Liver (tissue), 9 donors: ENCODE data around the gene BCAP29. TPM values are rescaled to one million over a fixed set of nuclear protein-coding genes. Genes with fewer than 3 reads are reported as not detected.
"Not testable (repeated sequence)": the region's sequence is repeated elsewhere in the genome, so short reads cannot be mapped to it uniquely, and the experiment has no call there.

ENCODE experiments used
- DNase-seq: peaks from one replicate; pipeline ENCODE4 v3.0.0-alpha.2; 2017; ENCODE audit warnings: low spot score
- H3K27ac ChIP-seq, 2 donors: one replicate each; pipeline ENCODE4 v1.7.0; 2013; ENCODE audit warnings: inconsistent platforms in 2 of 2, low read length in 2 of 2, control low read depth in 1 of 2, low read depth in 1 of 2, mild to moderate bottlenecking in 1 of 2
- H3K27me3 ChIP-seq, 4 donors: one replicate each; pipeline versions ENCODE4 v1.6.1 to v1.7.0; 2013; ENCODE audit warnings: low read length in 3 of 4, inconsistent platforms in 1 of 4, mild to moderate bottlenecking in 1 of 4, moderate library complexity in 1 of 4; ENCODE audit not compliant: control insufficient read depth in 4 of 4, insufficient read depth in 4 of 4
- H3K36me3 ChIP-seq, 4 donors: one replicate each; pipeline versions ENCODE4 v1.6.1 to v1.7.0; 2013; ENCODE audit warnings: low read length in 3 of 4, mild to moderate bottlenecking in 3 of 4, low read depth in 1 of 4, moderate library complexity in 1 of 4; ENCODE audit not compliant: control insufficient read depth in 4 of 4, insufficient read depth in 3 of 4
- H3K4me1 ChIP-seq, 4 donors: one replicate each; pipeline versions ENCODE4 v1.6.1 to v1.7.0; 2013; ENCODE audit warnings: low read length in 3 of 4, mild to moderate bottlenecking in 3 of 4, moderate library complexity in 1 of 4; ENCODE audit not compliant: control insufficient read depth in 4 of 4, insufficient read depth in 4 of 4
- H3K4me3 ChIP-seq, 3 donors: one replicate each; pipeline versions ENCODE4 v1.6.1 to v1.7.0; 2013; ENCODE audit warnings: low read length in 3 of 3, control low read depth in 1 of 3, low read depth in 1 of 3, mild to moderate bottlenecking in 1 of 3
- H3K9ac ChIP-seq, 2 donors: one replicate each; pipeline ENCODE4 v1.7.0; 2013; ENCODE audit warnings: low read length in 2 of 2, mild to moderate bottlenecking in 2 of 2, moderate library complexity in 2 of 2, control low read depth in 1 of 2, low read depth in 1 of 2
- H3K9me3 ChIP-seq, 4 donors: one replicate each; pipeline versions ENCODE4 v1.6.1 to v1.7.0; 2013; ENCODE audit warnings: low read length in 3 of 4; ENCODE audit not compliant: control insufficient read depth in 4 of 4
- EGR1 ChIP-seq, 2 donors: IDR thresholded peaks; 2 replicates each; pipeline ENCODE4 v1.6.1; 2016 to 2018; ENCODE audit warnings: antibody characterized with exemption in 2 of 2, low read depth in 2 of 2
- FOXA1 ChIP-seq: IDR thresholded peaks from 2 replicates; pipeline ENCODE4 v1.6.1; 2016; ENCODE audit warnings: antibody characterized with exemption
- FOXA2 ChIP-seq: IDR thresholded peaks from 2 replicates; pipeline ENCODE4 v1.6.1; 2016; ENCODE audit warnings: antibody characterized with exemption
- GABPA ChIP-seq, 2 donors: IDR thresholded peaks in 1 of 2; conservative IDR thresholded peaks in 1 of 2; 2 replicates each; pipeline ENCODE4 v1.6.1; 2016; ENCODE audit warnings: antibody characterized with exemption in 2 of 2, mild to moderate bottlenecking in 1 of 2, moderate library complexity in 1 of 2
- HNF4A ChIP-seq, 2 donors: conservative IDR thresholded peaks; 2 replicates each; pipeline ENCODE4 v1.6.1; 2016; ENCODE audit warnings: antibody characterized with exemption in 2 of 2, mild to moderate bottlenecking in 2 of 2
- HNF4G ChIP-seq: IDR thresholded peaks from 2 replicates; pipeline ENCODE4 v1.6.1; 2016; ENCODE audit warnings: antibody characterized with exemption
- JUND ChIP-seq, 2 donors: IDR thresholded peaks; 2 replicates each; pipeline ENCODE4 v1.6.1; 2016; ENCODE audit warnings: antibody characterized with exemption in 2 of 2
- NR2F2 ChIP-seq: IDR thresholded peaks from 2 replicates; pipeline ENCODE4 v1.6.1; 2016; ENCODE audit warnings: antibody characterized with exemption
- RXRA ChIP-seq, 2 donors: IDR thresholded peaks; 2 replicates each; pipeline ENCODE4 v1.6.1; 2017 to 2018; ENCODE audit warnings: antibody characterized with exemption in 2 of 2, mild to moderate bottlenecking in 1 of 2
- SP1 ChIP-seq: IDR thresholded peaks from 2 replicates; pipeline ENCODE4 v1.6.1; 2018; ENCODE audit warnings: antibody characterized with exemption, mild to moderate bottlenecking
- YY1 ChIP-seq: IDR thresholded peaks from 2 replicates; pipeline ENCODE4 v1.6.1; 2016; ENCODE audit warnings: antibody characterized with exemption, mild to moderate bottlenecking
- WGBS: extraction: QIAGEN DNeasy Blood & Tissue Kit; methylation state at CpG from one replicate; pipeline ENCODE4 v1.1.7; 2013; 5-methylcytosine and 5-hydroxymethylcytosine counted together
- polyA plus RNA-seq, 2 donors: library from polyadenylated mRNA; stranded (reverse) in 1 of 2; unstranded in 1 of 2; fragments of 200-250 nt in 1 of 2; fragments of >200 nt in 1 of 2; fragmentation: Nextera tagmentation in 1 of 2; extraction: Ambion mirVana in 1 of 2; gene quantifications; one replicate each; pipeline versions ENCODE4 v1.2.1 to v1.2.3, GENCODE V29; 2013 to 2015
- total RNA-seq, 2 donors: library from RNA; depleted of rRNA; stranded (reverse); fragments of >200 nt; gene quantifications; one replicate each; pipeline ENCODE4 v1.2.3, GENCODE V29; 2014
- TF ChIP-seq, protein P1 (sequence below): IDR thresholded peaks from 2 replicates; pipeline ENCODE4 v1.6.1; 2016; ENCODE audit warnings: antibody characterized with exemption, mild to moderate bottlenecking
- TF ChIP-seq, protein P2 (sequence below): IDR thresholded peaks from 2 replicates; pipeline ENCODE4 v1.6.1; 2016; ENCODE audit warnings: antibody characterized with exemption
- TF ChIP-seq, protein P3 (sequence below): IDR thresholded peaks from 2 replicates; pipeline ENCODE4 v1.6.1; 2016; ENCODE audit warnings: antibody characterized with exemption
- TF ChIP-seq, protein P4 (sequence below): IDR thresholded peaks from 2 replicates; pipeline ENCODE4 v1.6.1; 2016; ENCODE audit warnings: antibody characterized with exemption
- donor health status: healthy.
- donor health status: healthy.
- donor health status: healthy.
- donor health status: healthy.
- donor health status: healthy.

The BCAP29 gene
- total and polyA plus RNA-seq, 4 donors, result 19.5 to 77.7 (median 36.9) TPM

DNA sequence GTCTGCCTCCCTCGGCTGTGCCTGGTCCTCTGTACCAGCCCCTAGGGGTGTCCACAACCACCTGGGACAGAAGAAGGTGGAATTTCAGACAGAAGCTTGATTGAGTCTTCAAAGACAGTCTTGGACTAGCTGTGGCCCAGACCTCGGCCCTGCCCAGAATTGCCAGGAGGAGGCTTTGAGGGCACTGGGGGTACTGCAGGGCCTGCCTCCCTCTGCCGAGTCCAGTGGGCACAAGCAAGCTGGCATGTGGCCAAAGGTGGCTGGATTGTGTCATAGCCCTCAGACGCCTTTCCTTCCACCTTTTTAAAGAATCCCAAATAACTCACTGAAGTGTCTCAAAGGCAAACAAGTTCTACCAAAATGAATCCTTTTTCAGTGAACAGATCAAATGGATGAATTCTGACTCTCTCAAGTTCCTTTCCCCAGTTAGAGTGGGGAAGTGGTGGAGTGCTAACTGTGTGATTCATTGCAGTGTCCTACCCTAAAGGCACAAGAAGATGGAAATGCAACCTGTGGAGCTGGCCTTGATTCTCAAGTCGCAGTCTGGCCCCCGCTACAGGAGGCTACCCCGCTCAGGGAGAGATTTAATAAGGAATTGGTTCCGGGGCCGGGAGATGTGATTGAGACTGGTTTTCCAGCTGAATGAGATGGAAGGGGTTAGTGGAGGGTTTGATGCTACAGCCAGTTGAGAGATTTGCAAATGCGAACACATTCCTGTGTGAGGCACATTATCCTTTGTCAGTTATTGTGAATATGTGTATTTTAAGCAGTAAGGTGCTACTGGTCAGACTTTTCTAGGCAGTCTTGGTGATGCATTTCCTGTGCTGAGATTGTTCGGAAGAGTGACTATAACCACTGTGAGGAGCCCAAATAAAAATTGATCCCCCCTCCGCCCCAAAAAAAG is 51.8 kb downstream of the BCAP29 start (continued):
- TF ChIP-seq, protein P1, sequence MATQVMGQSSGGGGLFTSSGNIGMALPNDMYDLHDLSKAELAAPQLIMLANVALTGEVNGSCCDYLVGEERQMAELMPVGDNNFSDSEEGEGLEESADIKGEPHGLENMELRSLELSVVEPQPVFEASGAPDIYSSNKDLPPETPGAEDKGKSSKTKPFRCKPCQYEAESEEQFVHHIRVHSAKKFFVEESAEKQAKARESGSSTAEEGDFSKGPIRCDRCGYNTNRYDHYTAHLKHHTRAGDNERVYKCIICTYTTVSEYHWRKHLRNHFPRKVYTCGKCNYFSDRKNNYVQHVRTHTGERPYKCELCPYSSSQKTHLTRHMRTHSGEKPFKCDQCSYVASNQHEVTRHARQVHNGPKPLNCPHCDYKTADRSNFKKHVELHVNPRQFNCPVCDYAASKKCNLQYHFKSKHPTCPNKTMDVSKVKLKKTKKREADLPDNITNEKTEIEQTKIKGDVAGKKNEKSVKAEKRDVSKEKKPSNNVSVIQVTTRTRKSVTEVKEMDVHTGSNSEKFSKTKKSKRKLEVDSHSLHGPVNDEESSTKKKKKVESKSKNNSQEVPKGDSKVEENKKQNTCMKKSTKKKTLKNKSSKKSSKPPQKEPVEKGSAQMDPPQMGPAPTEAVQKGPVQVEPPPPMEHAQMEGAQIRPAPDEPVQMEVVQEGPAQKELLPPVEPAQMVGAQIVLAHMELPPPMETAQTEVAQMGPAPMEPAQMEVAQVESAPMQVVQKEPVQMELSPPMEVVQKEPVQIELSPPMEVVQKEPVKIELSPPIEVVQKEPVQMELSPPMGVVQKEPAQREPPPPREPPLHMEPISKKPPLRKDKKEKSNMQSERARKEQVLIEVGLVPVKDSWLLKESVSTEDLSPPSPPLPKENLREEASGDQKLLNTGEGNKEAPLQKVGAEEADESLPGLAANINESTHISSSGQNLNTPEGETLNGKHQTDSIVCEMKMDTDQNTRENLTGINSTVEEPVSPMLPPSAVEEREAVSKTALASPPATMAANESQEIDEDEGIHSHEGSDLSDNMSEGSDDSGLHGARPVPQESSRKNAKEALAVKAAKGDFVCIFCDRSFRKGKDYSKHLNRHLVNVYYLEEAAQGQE, result no peak
- TF ChIP-seq, protein P2, sequence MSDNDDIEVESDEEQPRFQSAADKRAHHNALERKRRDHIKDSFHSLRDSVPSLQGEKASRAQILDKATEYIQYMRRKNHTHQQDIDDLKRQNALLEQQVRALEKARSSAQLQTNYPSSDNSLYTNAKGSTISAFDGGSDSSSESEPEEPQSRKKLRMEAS, result no peak
- no peak for TF ChIP-seq RXRA (IDR thresholded peaks at IDR 0.05)

DNA sequence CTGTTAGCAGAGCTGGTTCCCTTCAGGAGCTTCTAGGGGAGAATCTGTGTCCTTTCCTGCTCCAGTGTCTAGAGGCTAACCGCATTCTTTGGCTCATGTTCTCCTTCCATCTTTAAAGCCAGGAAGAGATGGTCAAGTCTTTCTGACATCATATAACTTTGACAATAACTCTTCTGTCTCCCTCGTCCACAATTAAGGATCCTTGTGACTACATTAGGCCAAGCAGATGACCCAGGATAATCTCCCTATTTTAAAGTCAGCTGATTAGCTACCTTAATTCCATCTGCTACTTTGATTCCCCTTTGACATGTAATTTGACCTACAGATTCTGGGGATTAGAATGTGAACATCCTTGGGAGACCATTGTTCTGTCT is 52.4 kb downstream of the BCAP29 start:
- Histone ChIP-seq H3K9ac (no peak overlapping the region), H3K36me3 (no peaks in the 10 kb centered on the region), H3K9me3 (no peaks in the 10 kb centered on the region), H3K4me1 (no peaks in the 10 kb centered on the region), H3K27ac (no peak overlapping the region), H3K4me3 (no peak overlapping the region), H3K27me3 (no peaks in the 10 kb centered on the region)
- whole genome bisulfite sequencing, result 90% methylated on average over 2 of the region's 2 CpGs
- DNase-seq, result no peak
- TF ChIP-seq HNF4G (no peak), FOXA1 (no peak)

DNA sequence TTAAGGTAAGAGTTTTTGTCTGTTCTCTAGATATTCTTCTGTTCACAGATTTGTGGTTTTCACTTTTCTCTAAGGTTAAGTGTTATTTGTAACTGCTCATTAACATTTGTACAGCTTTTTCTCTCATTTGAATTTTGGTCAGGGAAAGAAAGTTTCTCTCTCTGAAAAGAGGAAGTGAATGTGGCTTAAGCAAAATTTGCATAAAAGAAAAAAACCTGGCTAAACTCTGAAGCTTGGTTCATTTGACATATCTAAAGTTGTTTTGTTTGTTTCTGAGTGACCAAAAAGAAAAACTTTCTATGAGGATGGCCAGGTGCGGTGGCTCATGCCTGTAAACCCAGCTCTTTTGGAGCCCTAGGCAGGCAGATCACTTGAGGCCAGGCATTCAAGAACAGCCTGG is 58.5 kb downstream of the BCAP29 start:
- Histone ChIP-seq H3K4me1 (no peaks in the 10 kb centered on the region), H3K27ac (no peak overlapping the region), H3K4me3 (no peak overlapping the region), H3K9ac (no peak overlapping the region), H3K36me3 (no peaks in the 10 kb centered on the region), H3K9me3 (no peaks in the 10 kb centered on the region), H3K27me3 (no peaks in the 10 kb centered on the region)
- DNase-seq, result no peak
- WGBS, result 82% methylated on average over 1 of the region's 1 CpG
- TF ChIP-seq EGR1 (IDR thresholded peaks at IDR 0.05; ENCODE audit: low read depth in 2 of 2), result no peak
- no peak for TF ChIP-seq HNF4A (conservative IDR thresholded peaks at IDR 0.05)
- TF ChIP-seq YY1, result no peak
- TF ChIP-seq JUND (IDR thresholded peaks at IDR 0.05), result no peak
- no peak for TF ChIP-seq SP1
- TF ChIP-seq GABPA (IDR thresholded peaks at IDR 0.05 in 1 of 2, conservative IDR thresholded peaks at IDR 0.05 in 1 of 2), result no peak
- no peak for TF ChIP-seq HNF4G
- TF ChIP-seq, protein P3, sequence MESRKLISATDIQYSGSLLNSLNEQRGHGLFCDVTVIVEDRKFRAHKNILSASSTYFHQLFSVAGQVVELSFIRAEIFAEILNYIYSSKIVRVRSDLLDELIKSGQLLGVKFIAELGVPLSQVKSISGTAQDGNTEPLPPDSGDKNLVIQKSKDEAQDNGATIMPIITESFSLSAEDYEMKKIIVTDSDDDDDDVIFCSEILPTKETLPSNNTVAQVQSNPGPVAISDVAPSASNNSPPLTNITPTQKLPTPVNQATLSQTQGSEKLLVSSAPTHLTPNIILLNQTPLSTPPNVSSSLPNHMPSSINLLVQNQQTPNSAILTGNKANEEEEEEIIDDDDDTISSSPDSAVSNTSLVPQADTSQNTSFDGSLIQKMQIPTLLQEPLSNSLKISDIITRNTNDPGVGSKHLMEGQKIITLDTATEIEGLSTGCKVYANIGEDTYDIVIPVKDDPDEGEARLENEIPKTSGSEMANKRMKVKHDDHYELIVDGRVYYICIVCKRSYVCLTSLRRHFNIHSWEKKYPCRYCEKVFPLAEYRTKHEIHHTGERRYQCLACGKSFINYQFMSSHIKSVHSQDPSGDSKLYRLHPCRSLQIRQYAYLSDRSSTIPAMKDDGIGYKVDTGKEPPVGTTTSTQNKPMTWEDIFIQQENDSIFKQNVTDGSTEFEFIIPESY, result no peak
- no peak for TF ChIP-seq NR2F2
- no peak for TF ChIP-seq FOXA2
- TF ChIP-seq, protein P4, sequence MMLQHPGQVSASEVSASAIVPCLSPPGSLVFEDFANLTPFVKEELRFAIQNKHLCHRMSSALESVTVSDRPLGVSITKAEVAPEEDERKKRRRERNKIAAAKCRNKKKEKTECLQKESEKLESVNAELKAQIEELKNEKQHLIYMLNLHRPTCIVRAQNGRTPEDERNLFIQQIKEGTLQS, result no peak

DNA sequence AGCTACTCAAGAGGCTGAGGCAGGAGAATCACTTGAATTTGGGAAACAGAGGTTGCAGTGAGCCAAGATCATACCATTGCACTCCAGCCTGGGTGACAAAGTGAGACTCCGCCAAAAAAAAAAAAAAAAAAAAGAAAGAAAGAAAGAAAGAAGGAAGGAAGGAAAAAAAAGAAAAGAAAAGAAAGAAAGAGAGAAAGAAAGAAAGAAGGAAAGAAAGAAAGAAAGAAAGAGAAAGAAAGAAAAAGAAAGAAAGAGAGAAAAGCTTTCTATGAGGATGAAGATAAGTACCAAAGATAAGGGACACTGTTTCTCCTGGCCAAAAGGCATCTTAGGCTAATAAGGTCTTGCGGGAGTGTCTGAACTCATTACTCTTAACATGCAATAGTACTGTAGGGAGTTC is 59.0 kb downstream of the BCAP29 start:
- H3K9ac ChIP-seq, H3K27ac ChIP-seq, H3K9me3 ChIP-seq, H3K4me1 ChIP-seq, H3K36me3 ChIP-seq, H3K27me3 ChIP-seq, DNase-seq, H3K4me3 ChIP-seq: not testable (repeated sequence)
- 93% methylated on average over 2 of the region's 2 CpGs for WGBS
